ENCODE data around the gene AFAP1L1.

AFAP1L1 gene

DNA sequence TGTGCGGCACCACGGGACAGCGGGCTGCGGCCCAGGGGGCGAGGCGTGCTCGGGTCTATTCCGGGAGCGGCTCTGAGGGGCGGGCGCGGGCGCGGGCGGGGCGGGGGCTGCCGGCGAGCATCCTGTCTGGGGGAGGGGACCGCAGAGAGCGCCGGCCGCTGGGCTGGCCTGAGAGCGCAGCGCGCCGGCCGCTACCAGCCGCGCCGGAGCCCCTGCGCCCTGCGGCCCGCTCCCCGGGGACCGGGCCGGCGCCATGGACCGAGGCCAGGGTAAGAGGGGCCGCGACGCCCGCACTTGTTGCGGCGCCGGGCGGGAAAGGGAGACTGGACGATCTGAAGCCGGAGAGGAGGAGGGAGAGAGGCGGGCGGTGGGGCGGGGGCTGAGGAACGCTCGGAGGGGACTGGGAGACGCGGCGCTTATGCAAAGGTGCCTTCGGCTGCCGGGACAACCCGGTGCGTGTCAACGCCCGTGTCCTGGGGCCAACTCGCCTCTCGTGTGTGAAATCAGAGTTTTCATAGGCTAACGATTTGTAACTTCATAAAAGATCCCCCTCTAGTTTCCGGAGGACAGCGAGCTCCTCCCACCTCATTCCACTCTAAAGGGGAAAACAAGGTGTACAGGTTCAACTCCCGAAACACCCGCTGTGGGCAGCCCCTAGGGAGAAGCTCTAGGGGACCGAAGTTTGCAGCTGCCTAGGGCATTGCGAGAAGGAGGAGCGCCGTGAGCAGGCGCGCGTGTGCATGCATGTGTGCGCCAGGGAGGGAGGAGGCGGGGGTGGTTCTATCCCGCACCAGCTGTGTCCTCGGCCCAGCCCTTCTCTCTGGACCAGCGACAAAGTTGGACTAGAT, at the start of gene AFAP1L1:
Gene AFAP1L1, plus strand, starts transcription at position 144 of the 848 bp plus-strand sequence. Its CDS starts 110 bp downstream, at position 254.
- in situ Hi-C loops (cut with MboI; ENCODE audit: low sequenced_read_pairs), result loop anchor here (25.0 kb wide), 1 partner anchor 535 kb away; no protein-coding TSS in a partner anchor

DNA sequence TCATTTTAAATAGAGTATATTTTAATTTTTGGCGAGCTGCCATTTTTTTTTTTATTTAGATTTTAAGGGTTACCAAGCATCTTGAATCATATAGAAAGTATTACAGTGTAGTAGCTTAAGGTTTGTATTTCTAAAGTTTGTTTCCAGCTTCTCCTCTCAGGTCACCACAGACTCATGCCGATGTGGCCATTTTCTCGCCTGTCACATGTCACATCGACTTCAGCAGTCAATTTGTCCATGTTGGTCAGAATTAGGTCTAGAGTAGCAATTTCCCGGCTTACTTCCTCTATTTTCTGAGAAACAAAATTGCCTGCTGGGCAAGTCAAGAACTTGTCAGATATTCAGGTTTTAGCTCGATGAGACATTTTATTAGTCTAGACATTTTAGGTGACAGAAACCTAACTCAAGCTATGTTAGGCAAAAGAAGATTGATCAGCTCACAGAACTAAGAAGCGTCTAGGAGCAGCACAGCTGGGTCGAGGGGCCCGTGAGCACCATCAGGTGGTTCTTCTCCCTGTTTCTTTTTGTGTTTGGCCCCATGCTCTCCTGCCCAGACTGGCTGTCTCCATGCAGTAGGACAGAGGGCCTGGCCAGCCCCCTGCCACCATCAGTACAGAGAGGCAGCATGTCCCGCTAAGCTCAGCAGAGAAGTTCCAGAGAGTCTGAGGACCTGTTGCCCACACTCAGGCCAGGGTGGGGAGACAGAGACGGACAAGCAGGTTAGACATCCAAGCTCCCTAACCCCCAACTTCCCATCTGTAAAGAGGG, 48.4 kb upstream of the AFAP1L1 start:
- in situ Hi-C loops (cut with MboI; ENCODE audit: low sequenced_read_pairs), result no loop called here

DNA sequence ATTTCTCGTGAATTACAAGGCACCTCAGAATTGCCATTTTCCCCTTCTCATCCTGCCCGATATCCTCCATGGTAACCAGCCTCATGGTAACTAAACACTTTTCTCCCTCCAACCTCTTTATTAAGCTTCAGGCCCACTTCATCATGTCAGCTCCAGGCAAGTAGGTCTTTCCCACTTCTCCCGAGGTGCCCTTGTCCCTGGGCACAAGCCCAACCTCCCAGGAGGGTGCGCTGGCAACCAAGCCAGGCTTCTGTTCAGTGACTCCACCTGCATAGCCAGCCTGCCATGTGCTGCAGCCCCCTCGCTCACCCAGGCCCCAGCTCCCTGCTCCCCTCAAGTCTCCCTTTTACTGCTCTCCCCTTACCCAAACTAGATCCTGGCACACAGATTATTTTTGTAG, 47.4 kb upstream of the AFAP1L1 start:
- in situ Hi-C loops (cut with MboI; ENCODE audit: low sequenced_read_pairs), result no loop called here

DNA sequence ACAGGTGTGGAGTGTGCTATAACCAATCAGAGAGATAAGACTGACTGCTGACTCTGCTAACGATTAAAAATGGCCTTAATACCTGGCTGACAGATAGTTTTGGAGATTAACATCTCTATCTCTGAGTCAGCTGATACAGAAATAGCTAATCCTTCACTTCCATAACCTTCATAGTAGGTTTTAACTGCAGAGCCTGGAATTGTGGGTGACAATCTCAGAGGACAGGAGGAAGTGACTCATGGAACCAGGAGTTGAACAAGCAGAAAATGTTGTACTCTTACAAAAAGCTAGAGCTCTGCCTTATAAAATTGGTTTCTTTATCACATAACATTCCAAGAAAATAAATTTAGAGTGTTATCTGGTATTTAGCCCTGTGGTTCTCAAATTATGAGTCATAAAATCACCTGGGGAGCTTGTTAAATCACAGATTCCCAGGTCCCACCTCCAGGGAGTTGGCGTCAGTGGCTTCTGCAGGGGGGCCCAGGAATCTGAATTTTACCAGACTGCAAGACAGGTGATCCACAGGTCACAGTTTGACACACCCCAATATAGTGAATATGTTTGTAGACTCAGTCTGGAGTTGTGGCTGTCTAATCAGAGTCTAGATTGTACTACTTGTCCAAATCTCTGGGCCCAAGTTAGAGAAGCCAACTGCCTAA, 44.4 kb upstream of the AFAP1L1 start:
- in situ Hi-C loops (cut with MboI; ENCODE audit: low sequenced_read_pairs), result no loop called here

DNA sequence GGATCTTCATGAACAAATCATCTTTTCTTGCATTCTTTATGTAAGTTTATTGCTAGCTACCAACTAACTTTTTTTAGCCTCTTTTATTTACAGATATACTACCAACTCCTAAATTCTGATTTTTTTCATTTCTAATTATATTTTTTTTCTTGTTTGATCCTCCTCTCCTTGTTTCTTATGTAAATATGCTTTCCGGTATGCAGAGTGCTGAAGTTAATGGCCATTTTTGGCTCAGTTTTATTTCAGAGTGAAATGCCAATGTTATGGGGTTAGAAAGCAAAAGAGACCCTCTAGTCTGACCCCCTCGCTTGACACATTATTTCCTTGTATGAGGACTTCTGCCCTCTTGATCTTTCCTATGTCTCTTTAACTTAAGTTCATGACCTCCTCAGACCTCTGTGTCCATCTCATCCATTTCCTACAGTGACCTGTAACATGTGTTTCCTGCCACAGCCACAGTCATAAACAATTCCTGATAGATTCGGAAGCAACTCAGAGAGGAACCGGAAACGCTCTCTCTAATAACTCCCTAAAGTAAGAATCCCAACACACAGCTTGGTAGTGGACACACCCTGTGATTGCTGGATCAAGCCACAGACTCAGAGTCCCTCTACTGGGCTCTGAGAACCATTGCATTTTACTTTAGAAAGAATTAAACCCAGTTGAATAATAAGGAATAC, 42.9 kb upstream of the AFAP1L1 start:
- in situ Hi-C loops (cut with MboI; ENCODE audit: low sequenced_read_pairs), result no loop called here

DNA sequence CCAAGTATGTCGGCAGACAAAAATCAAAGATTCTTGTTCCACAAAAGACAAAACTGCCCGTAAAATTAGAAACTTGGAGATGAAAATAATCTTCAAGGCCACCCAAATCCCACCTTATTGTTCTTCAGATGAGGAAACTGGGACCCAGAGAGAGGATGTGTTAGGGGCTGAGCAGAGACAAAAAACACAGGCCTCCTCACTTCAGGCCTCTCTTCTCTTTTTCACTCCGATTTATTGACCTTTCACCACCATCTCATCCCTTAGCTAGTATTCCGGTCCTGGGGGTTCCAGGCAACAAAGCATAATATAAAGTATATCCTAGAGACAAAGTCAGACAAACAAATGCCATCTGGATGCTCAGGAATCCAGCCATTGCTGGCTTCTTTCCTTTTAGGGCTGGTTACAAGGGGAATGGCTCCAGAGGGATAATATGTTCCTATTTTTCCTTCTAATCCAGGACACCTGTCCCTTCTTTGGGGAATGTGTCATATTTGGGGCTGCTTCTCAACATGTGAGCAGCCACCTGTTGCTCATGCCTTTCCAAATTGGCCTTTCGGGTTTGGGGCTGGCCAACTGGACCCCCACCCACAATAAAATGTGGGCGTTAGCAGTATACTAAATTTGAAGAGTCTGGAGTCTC, 42.2 kb upstream of the AFAP1L1 start:
- in situ Hi-C loops (cut with MboI; ENCODE audit: low sequenced_read_pairs), result no loop called here

DNA sequence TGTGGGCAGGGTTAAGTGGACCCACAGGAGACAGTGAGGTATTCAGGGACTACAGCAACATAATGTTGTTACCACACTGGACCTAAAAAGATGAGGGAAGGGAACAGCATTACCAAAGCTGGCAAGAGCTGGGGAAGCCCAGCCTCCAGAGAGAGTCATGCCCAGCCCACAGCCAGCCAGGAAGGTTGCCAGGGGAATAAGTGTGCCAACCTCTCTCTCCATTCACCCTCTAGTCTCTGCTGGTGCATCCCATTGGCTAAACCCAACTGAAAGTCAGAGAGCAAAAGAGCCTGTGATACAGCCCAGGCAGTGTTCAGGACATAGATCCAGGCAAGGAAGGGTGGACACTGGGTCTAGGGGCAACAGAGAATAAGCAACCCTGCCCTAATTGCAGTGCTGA, 35.8 kb upstream of the AFAP1L1 start:
- in situ Hi-C loops (cut with MboI; ENCODE audit: low sequenced_read_pairs), result no loop called here

DNA sequence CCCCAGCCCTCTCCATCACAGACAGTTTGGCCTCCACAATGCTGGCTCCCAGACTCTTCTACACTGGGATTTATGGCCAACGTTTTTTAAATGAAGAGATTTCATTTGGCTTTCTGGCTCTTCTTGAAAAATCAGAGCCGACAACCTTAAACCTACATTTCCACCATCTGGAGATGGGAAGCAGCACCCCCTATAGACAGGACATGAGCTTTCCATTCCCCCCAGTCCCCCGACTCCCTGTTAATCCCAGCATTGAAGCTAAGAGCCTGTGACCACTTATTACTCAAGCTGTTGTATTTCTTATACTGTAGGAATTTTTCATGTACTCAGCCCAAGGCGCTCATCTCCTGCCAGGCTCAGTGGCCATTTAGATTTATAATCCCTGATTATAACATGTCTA, 34.0 kb upstream of the AFAP1L1 start:
- in situ Hi-C loops (cut with MboI; ENCODE audit: low sequenced_read_pairs), result no loop called here

DNA sequence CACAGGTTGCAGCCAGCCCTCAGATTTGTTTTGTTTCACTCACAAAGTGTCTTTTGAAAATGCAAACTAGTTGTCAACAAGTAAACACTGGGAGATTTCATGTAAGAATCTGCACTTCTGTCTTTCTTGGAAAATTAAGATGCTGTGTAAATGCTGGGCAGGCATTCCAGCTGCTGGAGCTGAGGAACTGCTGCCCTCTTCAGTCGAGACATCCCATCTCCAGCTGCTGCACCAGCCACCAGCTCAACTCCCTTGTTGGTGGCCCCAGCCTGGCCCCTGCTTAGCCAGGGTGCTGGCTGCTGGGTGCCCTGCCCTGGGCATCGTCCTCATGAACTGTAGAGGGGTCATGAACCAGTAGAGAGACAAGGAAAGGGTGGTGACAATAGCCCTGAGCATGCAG, 33.1 kb upstream of the AFAP1L1 start:
- in situ Hi-C loops (cut with MboI; ENCODE audit: low sequenced_read_pairs), result no loop called here

DNA sequence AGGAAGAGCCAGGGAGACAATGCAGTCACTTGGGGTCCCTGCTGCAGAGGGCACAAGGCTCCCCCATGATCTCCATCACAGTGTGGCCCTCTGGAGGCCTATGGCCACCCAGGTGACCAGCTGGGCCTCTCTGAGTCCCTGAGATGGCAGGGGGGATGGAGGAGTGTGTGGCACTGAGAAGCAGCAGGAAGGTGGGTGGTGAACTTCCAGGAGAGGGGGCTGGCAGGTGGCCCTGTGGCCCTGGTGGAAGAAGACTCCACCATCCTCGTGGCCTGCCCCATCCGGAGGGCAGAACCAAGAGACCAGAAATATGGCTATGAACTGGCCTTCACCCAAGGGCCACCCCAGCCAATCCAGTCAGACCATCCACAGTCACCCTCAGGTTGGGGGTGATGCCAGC, 31.7 kb upstream of the AFAP1L1 start:
- in situ Hi-C loops (cut with MboI; ENCODE audit: low sequenced_read_pairs), result no loop called here

DNA sequence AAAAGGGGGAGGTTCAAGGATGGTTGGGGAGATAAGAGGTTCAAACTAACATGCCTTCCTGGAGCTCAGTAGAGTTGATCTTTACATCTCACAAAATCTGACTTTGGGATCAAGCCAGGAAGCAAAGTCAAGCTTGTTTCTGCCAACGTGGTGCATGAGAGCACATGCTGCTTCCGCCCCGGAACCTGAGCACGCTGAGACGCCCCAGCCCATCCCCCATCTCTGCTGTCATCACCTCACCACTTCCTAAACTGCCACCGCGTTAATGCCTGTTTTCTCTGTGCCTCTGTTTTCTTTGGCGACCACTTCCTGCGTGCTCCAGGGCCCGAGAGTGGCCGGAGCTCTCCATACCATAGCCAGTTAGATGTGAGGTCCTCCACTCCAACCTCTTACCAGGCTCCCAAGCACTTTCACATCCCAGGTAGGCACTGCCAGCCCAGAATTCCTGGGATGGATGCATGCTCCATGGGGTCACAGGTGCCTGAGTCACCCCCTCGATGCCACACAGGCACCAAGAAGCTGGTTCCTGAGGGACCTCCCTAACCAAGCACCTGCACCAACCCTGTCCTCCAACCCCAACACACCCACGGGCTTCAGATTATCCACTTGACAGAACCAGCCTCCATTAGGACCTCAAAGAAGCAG, 31.2 kb upstream of the AFAP1L1 start:
- in situ Hi-C loops (cut with MboI; ENCODE audit: low sequenced_read_pairs), result no loop called here

DNA sequence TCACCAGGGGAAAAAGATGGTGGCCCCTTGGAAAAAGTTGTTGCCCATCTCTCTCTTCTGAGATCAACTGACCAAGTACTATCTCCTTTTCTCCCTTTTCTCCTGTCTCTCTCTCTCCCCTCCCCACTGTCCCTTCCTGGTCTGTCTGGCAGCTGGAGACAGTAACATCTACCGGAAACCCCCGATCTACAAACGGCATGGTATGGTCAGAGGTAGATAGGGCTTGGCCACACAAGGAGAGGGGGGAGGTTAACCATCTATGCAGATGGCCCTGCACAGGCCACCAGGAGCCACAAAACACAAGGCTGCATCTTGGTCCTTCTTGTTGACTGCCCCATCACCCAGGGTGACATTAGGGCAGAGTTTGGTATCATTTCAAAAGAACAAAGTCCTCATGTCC, 29.3 kb upstream of the AFAP1L1 start:
- in situ Hi-C loops (cut with MboI; ENCODE audit: low sequenced_read_pairs), result no loop called here

DNA sequence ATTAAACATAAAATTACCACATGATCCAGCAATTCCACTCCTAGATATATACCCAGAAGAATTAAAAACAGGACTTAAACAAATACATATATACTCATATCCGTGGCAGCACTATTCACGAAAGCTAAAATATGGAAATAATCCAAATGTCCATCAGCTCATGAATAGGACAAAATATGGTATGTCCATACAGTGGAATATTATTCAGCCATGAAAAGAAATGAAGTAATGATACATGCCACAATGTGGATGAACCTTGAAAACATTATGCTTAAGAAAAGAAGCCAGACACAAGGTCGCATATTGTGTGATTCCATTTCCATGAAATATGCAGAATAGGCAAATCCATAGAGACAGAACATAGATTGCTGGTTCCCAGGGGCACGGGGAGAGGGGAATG, 24.8 kb upstream of the AFAP1L1 start:
- in situ Hi-C loops (cut with MboI; ENCODE audit: low sequenced_read_pairs), result no loop called here

DNA sequence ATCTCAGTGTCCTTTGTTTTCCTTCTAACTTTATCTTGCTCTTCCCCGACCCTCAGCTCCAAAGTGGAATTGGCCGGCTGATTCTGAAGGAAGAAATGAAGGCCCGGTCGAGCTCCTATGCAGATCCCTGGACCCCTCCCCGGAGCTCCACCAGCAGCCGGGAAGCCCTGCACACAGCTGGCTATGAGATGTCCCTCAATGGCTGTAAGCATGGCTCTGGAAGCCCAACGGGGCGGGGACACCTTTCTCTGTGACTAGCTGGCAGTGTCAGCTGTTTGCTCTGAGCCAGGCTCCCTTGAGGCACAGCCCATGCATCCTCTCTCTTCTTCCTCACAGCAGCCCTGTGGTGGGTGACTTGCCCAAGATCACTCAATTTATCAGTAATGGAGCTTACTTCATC, 23.9 kb upstream of the AFAP1L1 start:
- in situ Hi-C loops (cut with MboI; ENCODE audit: low sequenced_read_pairs), result no loop called here

DNA sequence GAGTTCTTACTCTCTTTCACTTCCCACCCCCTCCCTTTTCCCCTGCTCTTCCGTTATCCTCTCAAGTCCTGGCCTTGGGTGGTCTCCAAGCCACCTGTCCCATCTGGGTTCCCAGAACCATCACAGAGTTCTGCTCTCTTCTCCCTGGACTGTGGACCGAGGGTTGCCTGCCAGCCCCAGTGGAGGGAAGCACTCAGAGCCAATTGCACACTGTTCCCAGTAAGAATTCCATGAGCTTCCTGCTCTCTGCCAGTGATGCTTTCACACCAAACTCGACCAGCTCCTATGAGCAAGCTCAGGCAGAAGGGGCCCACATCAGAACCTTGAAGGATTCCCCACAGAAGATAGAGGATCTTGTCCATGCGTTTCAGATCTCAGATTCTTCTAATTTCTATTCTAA, 20.1 kb upstream of the AFAP1L1 start:
- in situ Hi-C loops (cut with MboI; ENCODE audit: low sequenced_read_pairs), result loop anchor here (25.0 kb wide), 1 partner anchor 514 kb away; no protein-coding TSS in a partner anchor

DNA sequence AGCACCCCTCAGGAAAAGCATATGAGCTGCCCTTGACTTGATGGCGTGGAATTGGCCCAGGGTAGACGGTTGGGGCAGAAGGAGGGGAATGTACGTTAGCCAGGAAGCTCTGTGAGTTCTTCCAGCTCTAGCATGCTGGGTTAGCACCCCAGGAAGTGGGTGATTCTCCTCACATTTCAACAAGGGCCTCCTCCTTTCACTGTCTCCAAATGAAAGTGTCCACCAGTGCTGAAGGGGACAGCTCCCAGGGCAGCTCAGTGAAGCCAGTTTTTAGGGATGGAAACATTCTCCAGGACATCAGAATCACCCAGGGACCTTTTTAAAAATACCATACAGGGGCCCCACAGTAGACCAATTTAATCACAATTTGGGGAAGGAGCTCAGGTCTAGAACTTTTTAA, 17.2 kb upstream of the AFAP1L1 start:
- in situ Hi-C loops (cut with MboI; ENCODE audit: low sequenced_read_pairs), result loop anchor here (25.0 kb wide), 1 partner anchor 517 kb away; no protein-coding TSS in a partner anchor

DNA sequence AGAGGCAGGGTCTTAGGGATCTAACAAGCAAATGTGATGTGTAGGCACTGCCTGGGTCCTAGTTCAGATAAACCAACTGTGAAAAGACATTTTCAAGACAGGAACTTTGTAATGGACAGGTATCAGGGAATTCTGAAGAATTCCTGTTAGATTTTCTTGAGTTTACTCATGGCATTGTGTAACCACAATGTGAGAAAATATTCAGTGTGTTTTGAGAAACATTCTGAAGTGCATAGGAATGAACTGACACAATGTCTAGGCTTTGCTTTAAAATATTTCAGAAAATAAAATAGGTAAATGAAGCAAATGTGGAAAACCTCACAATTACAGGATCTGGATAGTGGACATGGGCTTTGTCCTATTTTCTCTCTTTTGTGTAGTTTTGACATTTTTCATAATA, 15.2 kb upstream of the AFAP1L1 start:
- in situ Hi-C loops (cut with MboI; ENCODE audit: low sequenced_read_pairs), result loop anchor here (25.0 kb wide), 1 partner anchor 519 kb away; no protein-coding TSS in a partner anchor

DNA sequence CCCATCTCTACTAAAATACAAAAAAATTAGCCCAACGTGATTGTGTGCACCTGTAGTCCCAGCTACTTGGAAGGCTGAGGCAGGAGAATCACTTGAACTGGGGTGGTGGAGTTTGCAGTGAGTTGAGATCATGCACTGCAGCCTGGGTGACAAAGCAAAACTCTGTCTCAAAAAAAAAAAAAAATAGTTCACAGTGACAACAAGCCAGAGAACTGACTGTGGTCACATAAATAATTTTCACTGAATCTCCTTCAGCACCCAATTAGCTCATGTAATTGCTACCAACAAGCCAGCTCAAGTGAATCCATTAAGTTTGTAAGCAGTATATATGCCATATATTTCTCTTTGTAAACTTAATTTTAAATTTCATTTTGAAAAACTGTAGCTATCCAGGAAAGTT, 14.5 kb upstream of the AFAP1L1 start:
- in situ Hi-C loops (cut with MboI; ENCODE audit: low sequenced_read_pairs), result loop anchor here (25.0 kb wide), 1 partner anchor 520 kb away; no protein-coding TSS in a partner anchor

DNA sequence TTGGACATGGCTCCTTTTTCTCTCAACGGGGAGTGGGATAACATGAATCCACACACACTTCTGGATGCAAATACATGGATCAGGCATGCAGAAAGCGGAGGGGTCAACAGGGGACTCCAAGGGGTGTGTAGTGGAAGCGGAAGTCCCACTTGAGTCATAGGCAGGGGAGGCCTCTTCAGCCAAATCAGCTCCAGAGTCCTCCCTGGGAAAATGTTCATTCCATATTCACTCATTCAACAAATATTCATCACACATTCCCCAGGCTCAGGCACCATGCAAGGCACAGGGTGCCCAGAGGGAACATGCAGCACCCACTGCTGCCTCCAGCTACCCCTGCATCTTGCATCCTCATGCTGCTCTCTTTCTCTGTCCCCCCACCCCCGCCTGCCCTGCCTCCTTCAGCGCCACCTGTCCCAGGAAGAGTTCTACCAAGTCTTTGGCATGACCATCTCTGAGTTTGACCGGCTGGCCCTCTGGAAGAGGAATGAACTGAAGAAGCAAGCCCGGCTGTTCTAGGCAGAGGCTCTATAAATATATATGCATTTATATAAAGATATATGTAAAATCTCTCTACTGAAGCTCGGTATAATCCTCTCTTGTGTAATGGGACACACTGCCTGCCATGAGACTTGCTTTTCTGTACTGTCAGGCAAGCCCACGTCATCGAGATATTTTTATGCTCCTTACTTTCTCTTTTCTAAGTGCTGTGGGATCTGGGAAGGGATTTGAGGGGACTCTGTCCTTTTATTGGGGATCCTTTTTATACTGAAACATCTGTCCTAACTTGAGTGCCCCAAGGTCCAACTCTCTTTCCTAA, 13.6 kb upstream of the AFAP1L1 start:
- in situ Hi-C loops (cut with MboI; ENCODE audit: low sequenced_read_pairs), result loop anchor here (25.0 kb wide), 1 partner anchor 521 kb away; no protein-coding TSS in a partner anchor
